GM12874 (cell line): ENCODE measurements around the gene ZIC5.

Experiments used
- TF ChIP-seq, protein P1 (sequence below): IDR thresholded peaks from 2 replicates; pipeline ENCODE4 v1.5.1; 2011; ENCODE audit warnings: low read depth, mild to moderate bottlenecking, control low read depth, low read length, moderate library complexity; ENCODE audit not compliant: insufficient read depth

Gene ZIC5

DNA sequence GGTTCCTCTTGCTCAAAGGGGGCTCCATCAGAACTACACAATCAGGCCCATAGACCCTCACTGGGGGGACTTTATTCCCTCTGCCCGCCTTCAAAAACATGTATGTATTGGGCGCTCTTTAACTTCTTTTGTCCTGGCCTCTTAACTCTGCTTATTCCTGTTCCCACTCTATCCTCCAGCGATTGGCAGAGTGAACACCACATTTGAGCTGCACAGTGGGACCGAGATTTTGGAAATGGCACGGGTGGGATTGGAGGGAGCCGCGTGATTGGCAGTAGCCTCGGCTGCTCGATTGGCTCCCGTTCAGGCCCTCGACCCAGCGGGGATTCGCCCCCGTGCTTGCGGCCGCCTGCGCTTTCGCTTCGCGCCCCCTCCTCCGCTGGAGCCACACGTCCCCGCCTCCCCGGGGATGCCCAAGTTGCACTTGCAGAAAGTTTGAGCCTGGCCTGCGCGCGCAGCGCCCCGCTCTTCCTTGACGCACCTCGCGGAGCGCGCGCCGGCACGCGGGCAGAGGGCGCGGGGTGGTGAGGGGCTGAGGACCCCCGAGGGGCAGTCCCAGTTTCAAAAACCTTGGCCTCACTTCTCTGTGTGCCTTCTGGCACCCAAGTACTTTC is at the start of gene ZIC5:
ZIC5 (minus strand) TSS at position 192 of the 614 bp plus-strand sequence; CDS start at position 28, 164 bp downstream.
- TF ChIP-seq, protein P1, sequence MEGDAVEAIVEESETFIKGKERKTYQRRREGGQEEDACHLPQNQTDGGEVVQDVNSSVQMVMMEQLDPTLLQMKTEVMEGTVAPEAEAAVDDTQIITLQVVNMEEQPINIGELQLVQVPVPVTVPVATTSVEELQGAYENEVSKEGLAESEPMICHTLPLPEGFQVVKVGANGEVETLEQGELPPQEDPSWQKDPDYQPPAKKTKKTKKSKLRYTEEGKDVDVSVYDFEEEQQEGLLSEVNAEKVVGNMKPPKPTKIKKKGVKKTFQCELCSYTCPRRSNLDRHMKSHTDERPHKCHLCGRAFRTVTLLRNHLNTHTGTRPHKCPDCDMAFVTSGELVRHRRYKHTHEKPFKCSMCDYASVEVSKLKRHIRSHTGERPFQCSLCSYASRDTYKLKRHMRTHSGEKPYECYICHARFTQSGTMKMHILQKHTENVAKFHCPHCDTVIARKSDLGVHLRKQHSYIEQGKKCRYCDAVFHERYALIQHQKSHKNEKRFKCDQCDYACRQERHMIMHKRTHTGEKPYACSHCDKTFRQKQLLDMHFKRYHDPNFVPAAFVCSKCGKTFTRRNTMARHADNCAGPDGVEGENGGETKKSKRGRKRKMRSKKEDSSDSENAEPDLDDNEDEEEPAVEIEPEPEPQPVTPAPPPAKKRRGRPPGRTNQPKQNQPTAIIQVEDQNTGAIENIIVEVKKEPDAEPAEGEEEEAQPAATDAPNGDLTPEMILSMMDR, result no peak

DNA sequence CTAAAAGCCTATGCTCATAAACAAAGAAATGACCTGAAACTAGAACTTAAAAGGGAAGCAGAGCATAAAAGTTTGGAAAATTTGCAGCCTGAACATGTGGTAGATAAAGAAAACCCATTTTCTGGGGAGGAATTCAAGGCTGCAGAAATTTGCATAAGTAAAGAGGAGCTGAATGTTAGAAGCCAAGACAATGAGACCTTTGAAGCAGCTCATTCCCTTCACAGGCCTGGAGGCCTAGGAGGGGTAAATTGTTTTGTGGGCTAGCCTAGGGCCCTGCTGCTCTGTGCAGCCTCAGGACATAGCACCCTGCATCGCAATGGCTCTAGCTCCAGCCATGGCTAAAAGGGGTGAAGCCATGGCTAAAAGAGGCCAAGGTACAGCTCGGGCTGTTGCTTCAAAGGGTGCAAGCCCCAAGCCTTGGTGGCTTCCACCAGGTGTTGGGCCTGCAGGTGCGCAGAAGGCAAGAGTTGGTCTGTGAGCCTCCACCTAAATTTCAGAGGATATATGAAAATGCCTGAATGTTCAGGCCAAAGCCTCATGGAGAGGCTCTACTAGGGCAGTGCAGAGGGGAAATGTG is 48.3 kb upstream of the ZIC5 start:
- TF ChIP-seq, protein P1, result no peak

DNA sequence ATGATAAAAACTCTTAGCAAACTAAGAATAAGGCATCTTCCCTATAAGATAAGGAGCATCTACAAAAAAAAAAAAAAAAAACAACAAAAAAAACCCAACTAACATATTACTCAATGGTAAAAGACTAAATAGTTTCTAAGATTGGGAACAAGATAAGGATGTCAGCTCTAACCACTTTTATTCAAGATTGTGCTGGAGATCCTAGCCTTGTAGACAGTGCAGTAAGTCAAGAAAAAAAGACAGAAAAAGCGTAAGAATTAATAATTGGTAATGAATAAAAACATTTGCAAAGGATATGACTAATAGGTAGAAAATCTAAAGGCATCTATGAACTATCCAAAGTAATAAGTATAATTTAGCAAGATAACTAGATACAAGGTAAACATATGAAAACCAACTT is 43.1 kb upstream of the ZIC5 start:
- TF ChIP-seq, protein P1, result no peak

DNA sequence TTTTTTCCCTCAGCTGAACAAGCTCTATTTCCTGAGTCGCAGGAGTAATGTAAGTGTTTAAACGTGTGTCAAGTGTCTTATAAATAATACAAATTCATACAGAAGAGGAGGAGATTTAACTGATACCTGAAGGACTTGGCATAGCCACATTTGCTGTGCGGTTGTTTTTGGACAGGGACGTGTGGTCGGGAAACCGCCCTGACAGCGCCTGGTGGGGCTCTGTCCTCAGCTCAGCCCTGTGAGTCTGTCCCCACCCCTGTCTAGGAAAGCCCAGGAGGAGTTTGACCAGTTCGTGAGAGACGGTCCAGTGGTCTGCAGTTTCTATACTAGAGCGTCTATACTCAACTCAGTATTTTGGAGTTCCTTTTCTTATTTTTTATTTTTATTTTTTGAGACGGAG is 26.7 kb upstream of the ZIC5 start:
- TF ChIP-seq, protein P1, result no peak

DNA sequence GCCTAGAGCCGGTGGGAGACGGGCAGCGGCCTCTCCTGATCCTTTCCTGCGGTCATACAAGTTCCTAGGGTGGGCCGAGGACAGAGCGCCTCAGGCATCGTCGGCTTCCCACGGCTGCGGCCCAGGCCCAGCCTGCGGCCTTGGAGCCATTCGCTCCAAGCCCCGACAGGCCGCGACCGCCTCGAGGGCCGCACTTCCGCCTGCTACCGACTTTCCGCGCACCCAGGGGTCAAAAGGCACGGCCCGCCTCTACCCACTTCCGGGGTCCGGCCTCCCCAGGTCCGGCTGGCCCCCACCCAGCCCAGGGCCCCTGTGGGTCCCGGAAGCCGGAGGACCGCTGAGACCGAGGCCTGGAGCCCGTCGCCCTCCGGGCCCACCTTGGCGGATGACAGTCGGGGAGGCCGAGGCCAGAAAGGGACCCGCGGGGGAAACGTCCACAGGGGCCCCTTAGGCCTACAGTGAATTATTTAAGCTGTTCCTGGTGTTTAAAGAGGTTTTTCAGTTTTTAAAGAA is 26.2 kb upstream of the ZIC5 start:
- TF ChIP-seq, protein P1, result no peak

DNA sequence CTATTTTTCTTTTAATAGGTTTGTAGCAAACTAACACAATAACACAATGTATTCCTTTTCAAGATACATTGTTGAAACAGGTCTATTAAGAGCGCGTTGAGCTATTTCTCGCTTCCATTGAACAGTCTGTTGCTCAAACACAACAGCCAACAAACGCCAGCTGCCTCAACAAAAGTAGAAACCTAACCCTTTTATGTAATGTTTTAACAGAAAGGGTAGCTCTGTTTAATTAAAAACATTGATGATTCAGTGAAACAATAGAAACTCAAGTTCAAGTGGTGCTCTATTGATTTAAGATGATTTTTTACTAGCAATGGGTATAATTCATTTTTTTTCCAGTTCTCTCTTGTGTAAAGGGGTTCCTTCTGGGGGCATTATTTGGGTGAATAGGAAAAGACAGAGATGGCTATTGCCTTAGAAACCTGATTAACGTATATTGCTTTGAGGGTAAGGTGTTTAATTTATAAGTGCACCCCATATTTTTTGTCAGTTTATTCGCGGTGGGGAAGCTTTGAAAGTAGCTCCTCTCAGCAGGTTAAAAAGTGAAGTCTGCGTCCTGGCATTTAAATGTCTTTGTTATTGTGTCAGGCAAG is 24.9 kb upstream of the ZIC5 start:
- TF ChIP-seq, protein P1, result no peak

DNA sequence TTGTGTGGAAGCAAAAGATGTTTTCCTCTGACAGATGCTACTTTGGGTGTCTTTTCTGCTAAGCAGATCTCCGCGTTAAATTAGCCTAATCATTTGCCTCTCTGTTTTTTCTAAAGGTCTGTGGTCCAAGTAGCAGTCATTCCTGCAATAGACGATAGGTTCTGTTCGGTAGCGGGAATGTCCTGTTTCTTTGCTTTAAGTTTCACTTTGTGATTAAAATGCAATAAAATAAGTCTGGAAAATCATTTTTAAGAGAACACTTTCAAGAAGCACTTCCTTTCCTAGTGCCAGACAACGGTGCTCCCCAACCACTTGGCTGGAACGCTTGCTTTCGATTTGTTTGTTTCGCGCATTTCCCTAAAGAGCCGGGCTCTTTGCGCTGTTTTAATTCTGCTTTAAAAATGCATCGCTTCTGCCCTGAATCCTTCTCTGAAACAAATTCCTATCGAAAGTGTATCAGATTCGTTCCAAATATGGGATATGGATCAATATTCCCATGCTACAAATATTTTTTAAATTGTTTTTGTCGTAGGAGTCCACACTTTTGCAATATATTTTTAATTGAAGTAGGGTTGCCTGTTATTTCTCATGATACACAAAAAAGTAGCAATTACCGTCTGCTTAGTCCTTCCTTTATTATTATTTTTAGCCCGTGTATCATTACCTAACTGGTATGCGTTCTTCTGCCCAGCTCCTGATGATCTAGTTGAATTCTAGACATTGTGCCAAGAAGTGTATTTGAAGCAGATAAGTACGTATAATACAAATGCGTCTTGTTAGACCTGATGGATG is 24.2 kb upstream of the ZIC5 start:
- TF ChIP-seq, protein P1, result no peak
